ENCODE data around the gene TUBB. TPM values are rescaled to one million over a fixed set of nuclear protein-coding genes. Genes with fewer than 3 reads are reported as not detected.
A peak's percentile ranks its signal among the peaks of the same experiment; 100 is the strongest.

Gene TUBB
- total RNA-seq, 1 donor from 2014 or later: 2,264 TPM

- Mint-ChIP-seq H3K9me3 (ENCODE audit: unreplicated experiment) (peaks cover 16% of the 10 kb centered on the region), H3K4me3 (ENCODE audit: unreplicated experiment) (peak overlapping the region; percentile 58), H3K27me3 (ENCODE audit: unreplicated experiment) (peaks cover 20% of the 10 kb centered on the region), H3K36me3 (ENCODE audit: unreplicated experiment) (peaks cover 8% of the 10 kb centered on the region), H3K4me1 (ENCODE audit: low read depth, unreplicated experiment) (peaks cover 21% of the 10 kb centered on the region), H3K27ac (ENCODE audit: unreplicated experiment) (no peak overlapping the region)
- TF ChIP-seq CTCF (IDR thresholded peaks at IDR 0.05; ENCODE audit: partially characterized antibody, unreplicated experiment): no peak
- no peak for DNase-seq
These were observed 20.4 kb downstream of the TUBB start for GRCh38 chr6:30740540-30740870.

- Mint-ChIP-seq H3K27me3 (ENCODE audit: unreplicated experiment) (peaks cover 20% of the 10 kb centered on the region), H3K27ac (ENCODE audit: unreplicated experiment) (peak overlapping the region; percentile 95), H3K4me1 (ENCODE audit: low read depth, unreplicated experiment) (peaks cover 21% of the 10 kb centered on the region), H3K4me3 (ENCODE audit: unreplicated experiment) (peak overlapping the region; percentile 99), H3K36me3 (ENCODE audit: unreplicated experiment) (peaks cover 8% of the 10 kb centered on the region), H3K9me3 (ENCODE audit: unreplicated experiment) (peaks cover 16% of the 10 kb centered on the region)
- no peak for DNase-seq
- TF ChIP-seq CTCF (IDR thresholded peaks at IDR 0.05; ENCODE audit: partially characterized antibody, unreplicated experiment): no peak
These were observed 21.1 kb downstream of the TUBB start for GRCh38 chr6:30741063-30741779.

- H3K27ac Mint-ChIP-seq (ENCODE audit: unreplicated experiment): peak overlapping the region; percentile 95
- no peak for DNase-seq
- peaks cover 21% of the 10 kb centered on the region for H3K4me1 Mint-ChIP-seq (ENCODE audit: low read depth, unreplicated experiment)
- H3K36me3 Mint-ChIP-seq (ENCODE audit: unreplicated experiment): peaks cover 6% of the 10 kb centered on the region
- H3K9me3 Mint-ChIP-seq (ENCODE audit: unreplicated experiment): peaks cover 15% of the 10 kb centered on the region
- peaks cover 20% of the 10 kb centered on the region for H3K27me3 Mint-ChIP-seq (ENCODE audit: unreplicated experiment)
- TF ChIP-seq CTCF (IDR thresholded peaks at IDR 0.05; ENCODE audit: partially characterized antibody, unreplicated experiment): no peak
- peak overlapping the region; percentile 99 for H3K4me3 Mint-ChIP-seq (ENCODE audit: unreplicated experiment)
These were observed 21.7 kb downstream of the TUBB start for GRCh38 chr6:30741789-30742315.

- Mint-ChIP-seq H3K9me3 (ENCODE audit: unreplicated experiment) (peaks cover 13% of the 10 kb centered on the region), H3K27ac (ENCODE audit: unreplicated experiment) (peak within 1 kb of the TSS; percentile 95), H3K4me3 (ENCODE audit: unreplicated experiment) (peak within 1 kb of the TSS; percentile 99), H3K4me1 (ENCODE audit: low read depth, unreplicated experiment) (peaks cover 21% of the 10 kb centered on the region), H3K27me3 (ENCODE audit: unreplicated experiment) (peaks cover 20% of the 10 kb centered on the region), H3K36me3 (ENCODE audit: unreplicated experiment) (peaks cover 4% of the 10 kb centered on the region)
- TF ChIP-seq CTCF (IDR thresholded peaks at IDR 0.05; ENCODE audit: partially characterized antibody, unreplicated experiment): no peak
- peak; percentile 90 for DNase-seq
These were observed 22.4 kb downstream of the TUBB start, which contains the start of gene FLOT1 for GRCh38 chr6:30742316-30743098. TSS of gene FLOT1 (minus strand) at chr6:30742687. CDS start at chr6:30742189, 498 bp downstream.

Measured in glutamatergic neuron (in vitro differentiated cells).